BLaER1 treated with 17β-estradiol and CSF1 and Interleukin-3, amounts not matched to agents 10 nM and 100 nM (cell line): ENCODE measurements around the gene ZNF423.
A peak's percentile ranks its signal among the peaks of the same experiment; 100 is the strongest.

ENCODE experiments used
- H3K27ac ChIP-seq, 11 experiments: shearing (Covaris generic); formaldehyde crosslinking; 2 replicates each; pipeline ENCODE4 v1.8.1; 2022
- H3K27me3 ChIP-seq, 11 experiments: shearing (Covaris generic); formaldehyde crosslinking; 2 replicates each; pipeline ENCODE4 v1.8.1; 2022
- H3K36me3 ChIP-seq, 11 experiments: shearing (Covaris generic); formaldehyde crosslinking; 2 replicates each; pipeline ENCODE4 v1.8.1; 2022
- H3K4me1 ChIP-seq, 10 experiments: shearing (Covaris generic); formaldehyde crosslinking; 2 replicates each; pipeline ENCODE4 v1.8.1; 2022
- H3K4me2 ChIP-seq, 11 experiments: shearing (Covaris generic); formaldehyde crosslinking; 2 replicates each; pipeline ENCODE4 v1.8.1; 2022
- H3K4me3 ChIP-seq, 10 experiments: shearing (Covaris generic); formaldehyde crosslinking; 2 replicates each; pipeline ENCODE4 v1.8.1; 2022
- H3K9ac ChIP-seq, 11 experiments: shearing (Covaris generic); formaldehyde crosslinking; 2 replicates each; pipeline ENCODE4 v1.8.1; 2022
- H3K9me3 ChIP-seq, 11 experiments: shearing (Covaris generic); formaldehyde crosslinking; replicated peaks in 1 of 11; 2 replicates each; pipeline ENCODE4 v1.8.1; 2022
- H4K20me1 ChIP-seq, 11 experiments: shearing (Covaris generic); formaldehyde crosslinking; 2 replicates each; pipeline ENCODE4 v1.8.1; 2022
- Cebpa-rat ChIP-seq, 11 experiments: shearing (Covaris generic); IDR thresholded peaks; 2 replicates each; pipeline ENCODE4 v1.8.1; 2022

ZNF423 gene

GRCh38 chr16:49748322-49748721 is 107.6 kb downstream of the ZNF423 start:
- Histone ChIP-seq H3K4me3 (no peak overlapping the region), H3K27me3 (no peaks in the 10 kb centered on the region), H3K27ac (no peak overlapping the region), H3K4me2 (peak overlapping the region in 7 of 11 experiments; percentile 6 to 40 (median 21); a peak in 11 of 22 replicates), H3K9ac (no peak overlapping the region), H3K9me3 (no peaks in the 10 kb centered on the region), H3K4me1 (peaks cover 0 to 47% (median 35%) of the 10 kb centered on the region in 10 experiments; a peak in 15 of 20 replicates), H3K36me3 (no peaks in the 10 kb centered on the region), H4K20me1 (peaks cover 0 to 38% (median 0%) of the 10 kb centered on the region in 11 experiments; a peak in 6 of 22 replicates)
- no peak for TF ChIP-seq Cebpa-rat (IDR thresholded peaks at IDR 0.05)

GRCh38 chr16:49747654-49748053 is 108.3 kb downstream of the ZNF423 start:
- Histone ChIP-seq H4K20me1 (peaks cover 0 to 45% (median 0%) of the 10 kb centered on the region in 11 experiments; a peak in 6 of 22 replicates), H3K4me1 (peaks cover 0 to 47% (median 35%) of the 10 kb centered on the region in 10 experiments; a peak in 15 of 20 replicates), H3K9ac (no peak overlapping the region), H3K4me2 (peak overlapping the region in 1 of 11 experiments; percentile 12; a peak in 1 of 22 replicates), H3K27ac (no peak overlapping the region), H3K4me3 (no peak overlapping the region), H3K36me3 (no peaks in the 10 kb centered on the region), H3K27me3 (no peaks in the 10 kb centered on the region), H3K9me3 (no peaks in the 10 kb centered on the region)
- no peak for TF ChIP-seq Cebpa-rat (IDR thresholded peaks at IDR 0.05)

GRCh38 chr16:49746545-49746944 is 109.4 kb downstream of the ZNF423 start:
- Histone ChIP-seq H3K9ac (no peak overlapping the region), H3K36me3 (no peaks in the 10 kb centered on the region), H3K4me2 (no peak overlapping the region), H3K4me1 (peaks cover 0 to 41% (median 29%) of the 10 kb centered on the region in 10 experiments; a peak in 15 of 20 replicates), H3K9me3 (no peaks in the 10 kb centered on the region), H3K27ac (no peak overlapping the region), H4K20me1 (peaks cover 0 to 41% (median 0%) of the 10 kb centered on the region in 11 experiments; a peak in 6 of 22 replicates), H3K4me3 (no peak overlapping the region), H3K27me3 (no peaks in the 10 kb centered on the region)
- TF ChIP-seq Cebpa-rat (IDR thresholded peaks at IDR 0.05), result no peak

- Histone ChIP-seq H3K9ac (no peak overlapping the region), H4K20me1 (peaks cover 0 to 34% (median 0%) of the 10 kb centered on the region in 11 experiments; a peak in 6 of 22 replicates), H3K4me1 (peaks cover 0 to 34% (median 24%) of the 10 kb centered on the region in 10 experiments; a peak in 15 of 20 replicates), H3K4me3 (no peak overlapping the region), H3K9me3 (no peaks in the 10 kb centered on the region), H3K36me3 (no peaks in the 10 kb centered on the region), H3K4me2 (no peak overlapping the region), H3K27ac (no peak overlapping the region), H3K27me3 (no peaks in the 10 kb centered on the region)
- no peak for TF ChIP-seq Cebpa-rat (IDR thresholded peaks at IDR 0.05)
Observed at GRCh38 chr16:49745311-49745747, 110.6 kb downstream of the ZNF423 start.

GRCh38 chr16:49744244-49745220 is 111.4 kb downstream of the ZNF423 start:
- no peaks in the 10 kb centered on the region for H3K9me3 ChIP-seq
- H3K27ac ChIP-seq, result no peak overlapping the region
- H4K20me1 ChIP-seq, result peaks cover 0 to 32% (median 0%) of the 10 kb centered on the region in 11 experiments; a peak in 6 of 22 replicates
- H3K36me3 ChIP-seq, result no peaks in the 10 kb centered on the region
- H3K9ac ChIP-seq, result no peak overlapping the region
- H3K4me3 ChIP-seq, result no peak overlapping the region
- H3K27me3 ChIP-seq, result no peaks in the 10 kb centered on the region
- TF ChIP-seq Cebpa-rat (IDR thresholded peaks at IDR 0.05), result no peak
- no peak overlapping the region for H3K4me2 ChIP-seq
- peaks cover 0 to 31% (median 19%) of the 10 kb centered on the region in 10 experiments; a peak in 14 of 20 replicates for H3K4me1 ChIP-seq

- Histone ChIP-seq H3K27me3 (no peaks in the 10 kb centered on the region), H3K9ac (no peak overlapping the region), H3K4me3 (no peak overlapping the region), H3K4me1 (peaks cover 0 to 25% (median 13%) of the 10 kb centered on the region in 10 experiments; a peak in 14 of 20 replicates), H3K36me3 (no peaks in the 10 kb centered on the region), H3K9me3 (no peaks in the 10 kb centered on the region), H3K4me2 (no peak overlapping the region), H3K27ac (no peak overlapping the region), H4K20me1 (peaks cover 0 to 28% (median 0%) of the 10 kb centered on the region in 11 experiments; a peak in 6 of 22 replicates)
- TF ChIP-seq Cebpa-rat (IDR thresholded peaks at IDR 0.05), result no peak
Observed at GRCh38 chr16:49743658-49744057, 112.3 kb downstream of the ZNF423 start.

- H3K4me2 ChIP-seq, result no peak overlapping the region
- H3K4me1 ChIP-seq, result peaks cover 0 to 20% (median 9%) of the 10 kb centered on the region in 10 experiments; a peak in 8 of 20 replicates
Observed at GRCh38 chr16:49743203-49743464, 112.8 kb downstream of the ZNF423 start.

GRCh38 chr16:49742428-49743202 is 113.3 kb downstream of the ZNF423 start:
- no peak overlapping the region for H3K27ac ChIP-seq
- no peak overlapping the region for H3K4me2 ChIP-seq
- no peak overlapping the region for H3K9ac ChIP-seq
- no peaks in the 10 kb centered on the region for H3K27me3 ChIP-seq
- no peaks in the 10 kb centered on the region for H3K36me3 ChIP-seq
- no peaks in the 10 kb centered on the region for H3K9me3 ChIP-seq
- peaks cover 0 to 19% (median 7%) of the 10 kb centered on the region in 10 experiments; a peak in 12 of 20 replicates for H3K4me1 ChIP-seq
- peaks cover 0 to 24% (median 0%) of the 10 kb centered on the region in 11 experiments; a peak in 6 of 22 replicates for H4K20me1 ChIP-seq
- TF ChIP-seq Cebpa-rat (IDR thresholded peaks at IDR 0.05), result no peak
- no peak overlapping the region for H3K4me3 ChIP-seq

More at GRCh38 chr16:49743203-49743464, 112.8 kb downstream of the ZNF423 start:
- Histone ChIP-seq H4K20me1 (peaks cover 0 to 28% (median 0%) of the 10 kb centered on the region in 11 experiments; a peak in 6 of 22 replicates), H3K4me3 (no peak overlapping the region), H3K27me3 (no peaks in the 10 kb centered on the region), H3K9me3 (no peaks in the 10 kb centered on the region), H3K36me3 (no peaks in the 10 kb centered on the region), H3K27ac (no peak overlapping the region), H3K9ac (no peak overlapping the region)
- no peak for TF ChIP-seq Cebpa-rat (IDR thresholded peaks at IDR 0.05)

GRCh38 chr16:49740256-49740655 is 115.7 kb downstream of the ZNF423 start:
- no peaks in the 10 kb centered on the region for H3K27me3 ChIP-seq
- no peaks in the 10 kb centered on the region for H3K9me3 ChIP-seq
- no peak for TF ChIP-seq Cebpa-rat (IDR thresholded peaks at IDR 0.05)
- H3K36me3 ChIP-seq, result no peaks in the 10 kb centered on the region
- no peak overlapping the region for H3K4me3 ChIP-seq
- peaks cover 11 to 24% (median 18%) of the 10 kb centered on the region in 10 experiments for H3K4me1 ChIP-seq
- no peak overlapping the region for H3K27ac ChIP-seq
- H3K9ac ChIP-seq, result no peak overlapping the region
- peaks cover 0 to 17% (median 0%) of the 10 kb centered on the region in 11 experiments; a peak in 4 of 22 replicates for H4K20me1 ChIP-seq
- H3K4me2 ChIP-seq, result no peak overlapping the region
